ENCODE measurements around the gene COL18A1.

Gene COL18A1

GRCh38 chr21:45388611-45389296, 16.2 kb upstream of the COL18A1 start:
- no peak overlapping the region for H3K27ac ChIP-seq
- TF ChIP-seq CTCF (conservative IDR thresholded peaks at IDR 0.05) (no peak), ZFX (IDR thresholded peaks at IDR 0.05) (no peak)

GRCh38 chr21:45390121-45390751, 14.7 kb upstream of the COL18A1 start:
- TF ChIP-seq CTCF (conservative IDR thresholded peaks at IDR 0.05) (no peak), ZFX (IDR thresholded peaks at IDR 0.05) (no peak)
- no peak overlapping the region for H3K27ac ChIP-seq

GRCh38 chr21:45390831-45391742, 13.9 kb upstream of the COL18A1 start:
- TF ChIP-seq ZFX (IDR thresholded peaks at IDR 0.05), result no peak
- H3K27ac ChIP-seq, result no peak overlapping the region

DNA sequence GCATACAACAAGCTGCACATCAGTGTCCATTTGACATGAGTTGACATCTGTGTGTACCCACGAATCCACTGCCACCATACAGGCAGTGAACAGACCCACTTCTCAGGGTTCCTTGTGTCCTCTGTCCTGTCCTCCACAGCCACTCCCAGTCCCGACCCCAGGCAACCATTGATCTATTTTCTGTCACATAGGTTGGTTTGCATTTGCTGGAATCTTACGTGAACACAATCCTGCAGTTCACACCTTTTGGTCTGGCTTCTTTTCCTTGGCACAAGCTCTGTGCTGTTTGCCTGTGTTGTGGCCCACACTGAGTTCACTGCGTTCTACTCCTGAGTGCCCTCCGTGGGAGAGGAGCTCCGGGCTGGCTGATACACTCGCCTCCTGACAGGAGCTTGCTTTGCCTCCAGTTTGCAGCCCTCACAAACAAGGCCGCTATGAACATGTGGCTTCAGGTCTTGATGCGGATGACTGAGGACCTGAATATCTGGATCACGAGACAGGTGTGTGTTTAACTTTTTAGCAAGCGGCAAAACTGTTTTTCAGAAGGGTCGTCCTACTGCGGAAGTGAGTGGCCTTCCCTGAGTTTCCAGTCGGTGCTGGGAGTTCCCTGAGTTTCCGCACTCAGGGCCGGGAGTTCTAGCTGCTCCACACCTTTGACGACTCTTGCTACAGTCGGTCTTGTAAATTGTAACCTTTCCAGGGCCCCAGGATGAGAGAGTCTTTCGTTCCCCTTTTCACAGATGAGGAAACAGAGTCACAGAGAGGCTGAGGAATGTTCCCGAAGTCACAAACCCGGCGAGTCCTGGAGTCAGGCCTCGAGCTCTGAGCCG, 13.0 kb upstream of the COL18A1 start:
- no peak overlapping the region for H3K27ac ChIP-seq
- TF ChIP-seq CTCF (conservative IDR thresholded peaks at IDR 0.05), result no peak
- no peak for TF ChIP-seq ZFX (IDR thresholded peaks at IDR 0.05)

DNA sequence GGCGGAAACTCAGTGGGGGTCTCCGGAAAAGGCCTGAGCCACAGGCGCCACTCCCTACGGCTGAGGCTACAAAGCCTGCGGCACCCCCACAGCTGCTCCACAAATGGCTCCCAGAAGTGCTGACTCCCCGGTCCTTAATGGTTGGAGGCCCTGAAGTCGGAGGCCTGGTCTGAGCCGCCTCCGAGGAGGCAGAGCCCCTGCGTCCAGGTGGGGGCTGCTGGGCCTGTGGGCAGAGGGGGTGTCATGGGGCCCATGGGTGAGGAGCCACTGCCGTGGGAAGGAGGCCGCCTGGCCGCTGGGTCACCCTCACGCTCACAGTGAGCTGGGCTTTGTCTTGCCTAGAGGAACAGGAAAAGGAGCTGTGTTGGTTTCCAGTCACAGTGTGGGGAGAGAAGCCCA, 12.4 kb upstream of the COL18A1 start:
- no peak for TF ChIP-seq CTCF (conservative IDR thresholded peaks at IDR 0.05)
- TF ChIP-seq ZFX (IDR thresholded peaks at IDR 0.05), result no peak
- no peak overlapping the region for H3K27ac ChIP-seq

DNA sequence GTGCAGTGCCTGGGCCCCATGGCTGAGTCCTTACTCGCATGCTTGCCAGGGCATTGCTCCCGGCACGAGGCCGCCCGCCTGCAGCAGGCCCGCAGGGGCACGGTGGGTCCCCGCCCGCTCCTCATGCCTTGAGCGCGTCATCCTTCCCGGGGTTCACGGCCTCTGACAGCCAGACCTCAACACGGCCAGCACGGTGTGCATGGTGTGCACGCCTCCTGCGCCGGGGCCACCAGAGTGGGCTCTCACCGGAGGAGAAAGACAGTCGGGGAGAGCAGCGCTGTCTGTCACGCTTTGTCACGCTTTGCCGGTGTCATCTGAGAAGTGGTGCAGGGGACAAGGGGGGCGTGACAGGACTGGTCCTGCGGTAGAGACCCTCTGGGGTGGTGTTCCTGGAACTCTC, 11.9 kb upstream of the COL18A1 start:
- TF ChIP-seq CTCF (conservative IDR thresholded peaks at IDR 0.05), result no peak
- TF ChIP-seq ZFX (IDR thresholded peaks at IDR 0.05), result no peak
- no peak overlapping the region for H3K27ac ChIP-seq
